ENCODE data around the gene CREG1.

DNA sequence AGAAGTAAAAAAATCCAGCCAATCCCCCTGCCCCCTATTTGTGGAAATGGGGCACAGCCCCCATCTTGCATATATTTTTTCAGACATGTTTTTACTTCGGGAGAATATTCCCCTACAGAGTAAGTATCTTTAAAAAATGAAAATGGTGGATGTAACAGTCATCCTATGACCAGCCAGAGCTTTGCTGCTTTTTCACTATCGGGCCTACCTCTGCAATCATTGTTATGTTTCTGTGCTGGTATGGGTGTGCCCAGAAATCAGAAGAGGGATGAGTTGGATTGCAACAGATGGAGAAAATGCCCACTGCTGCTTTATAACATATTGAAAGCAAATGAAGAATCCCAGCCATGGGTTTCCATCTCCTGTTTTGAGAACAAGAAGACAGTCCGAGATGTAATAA lies 38.1 kb downstream of the CREG1 start:
- no peak for TF ChIP-seq POLR2AphosphoS5 (IDR thresholded peaks at IDR 0.05; ENCODE audit: borderline replicate concordance, low read depth, low read length)
- TF ChIP-seq EZH2 (IDR thresholded peaks at IDR 0.05), result no peak

Data from SK-N-MC (cell line).